H1 (cell line): ENCODE measurements around the gene COL28A1. TPM values are rescaled to one million over a fixed set of nuclear protein-coding genes. Genes with fewer than 3 reads are reported as not detected.

Experiments used
- CTCF ChIA-PET: fragments of 300-600 bp; sonication (Branson Sonifier 250); formaldehyde crosslinking; loops from one replicate; lab custom pipeline; 2021; ENCODE audit not compliant: partially characterized antibody; lab: Charles Lee
- POLR2A ChIA-PET: fragments of 300-600 bp; sonication (Branson Sonifier 250); formaldehyde crosslinking; loops from one replicate; lab custom pipeline; 2021; ENCODE audit warnings: inconsistent platforms; ENCODE audit not compliant: partially characterized antibody; lab: Charles Lee
- DNase-seq, 2 experiments: peaks; one replicate each; pipeline versions ENCODE4 v3.0.0 to v3.0.0-alpha.2; 2010 to 2022; ENCODE audit warnings: low spot score in 2 of 2, low read depth in 1 of 2, mixed read lengths in 1 of 2
- FAIRE-seq: peaks from 2 replicates; lab custom pipeline; 2011; peaks lifted over from hg19 to GRCh38; lab: Jason Lieb, UNC
- H2AFZ ChIP-seq: 2 replicates; pipeline ENCODE4 v1.8.1; 2012; ENCODE audit warnings: low read length, inconsistent platforms
- H2AK5ac ChIP-seq: 2 replicates; pipeline ENCODE4 v1.6.1; 2013; ENCODE audit warnings: low read depth, low read length
- H2BK120ac ChIP-seq: replicated peaks from 2 replicates; pipeline ENCODE3; 2013; ENCODE audit warnings: low read depth, low read length, inconsistent platforms
- H2BK12ac ChIP-seq: 2 replicates; pipeline ENCODE4 v1.6.1; 2013; ENCODE audit warnings: low read depth, low read length
- H2BK15ac ChIP-seq: 2 replicates; pipeline ENCODE4 v1.6.1; 2013; ENCODE audit warnings: low read length
- H2BK20ac ChIP-seq: 2 replicates; pipeline ENCODE4 v1.6.1; 2013; ENCODE audit warnings: low read length
- H2BK5ac ChIP-seq: 2 replicates; pipeline ENCODE4 v1.6.1; 2013; ENCODE audit warnings: low read depth, low read length
- H3K14ac ChIP-seq: 2 replicates; pipeline ENCODE4 v1.6.1; 2013; ENCODE audit warnings: inconsistent platforms; ENCODE audit not compliant: insufficient read length
- H3K18ac ChIP-seq: 2 replicates; pipeline ENCODE4 v1.6.1; 2013; ENCODE audit warnings: low read length; ENCODE audit errors: extremely low read depth
- H3K23ac ChIP-seq: 2 replicates; pipeline ENCODE4 v1.6.1; 2013; ENCODE audit warnings: inconsistent platforms; ENCODE audit not compliant: insufficient read length
- H3K23me2 ChIP-seq: 2 replicates; pipeline ENCODE4 v1.6.1; 2013; ENCODE audit warnings: low read depth, low read length
- H3K27ac ChIP-seq: 2 replicates; pipeline ENCODE4 v1.6.1; 2011; ENCODE audit warnings: low read depth, low read length, inconsistent platforms
- H3K27me3 ChIP-seq, 4 experiments: replicated peaks in 1 of 4; 1 replicate in 1 of 4; 2 replicates in 3 of 4; pipeline versions ENCODE4 v1.6.1 to v1.8.1; 2011 to 2013; ENCODE audit warnings: low read length in 3 of 4, mild to moderate bottlenecking in 3 of 4, inconsistent platforms in 2 of 4, mixed read lengths in 2 of 4, moderate library complexity in 1 of 4; ENCODE audit not compliant: control insufficient read depth in 3 of 4, insufficient read depth in 3 of 4; ENCODE audit errors: extremely low read depth in 1 of 4
- H3K36me3 ChIP-seq, 4 experiments: 2 replicates each; pipeline versions ENCODE4 v1.6.1 to v1.8.1; 2011 to 2013; ENCODE audit warnings: mild to moderate bottlenecking in 4 of 4, low read length in 3 of 4, moderate library complexity in 2 of 4, control low read depth in 1 of 4, inconsistent platforms in 1 of 4; ENCODE audit not compliant: insufficient read depth in 4 of 4, control insufficient read depth in 2 of 4
- H3K4ac ChIP-seq: replicated peaks from 2 replicates; pipeline ENCODE3; 2013; ENCODE audit warnings: low read length, low read depth, mixed read lengths, inconsistent platforms; ENCODE audit not compliant: insufficient read length
- H3K4me1 ChIP-seq, 4 experiments: replicated peaks in 1 of 4; 1 replicate in 1 of 4; 2 replicates in 3 of 4; pipeline versions ENCODE4 v1.6.1 to v1.8.1; 2011 to 2013; ENCODE audit warnings: low read length in 3 of 4, inconsistent platforms in 2 of 4, mixed read lengths in 1 of 4; ENCODE audit not compliant: insufficient read depth in 4 of 4, control insufficient read depth in 3 of 4
- H3K4me2 ChIP-seq, 2 experiments: 2 replicates each; pipeline versions ENCODE4 v1.6.1 to v1.8.1; 2011 to 2013; ENCODE audit warnings: low read depth in 2 of 2, low read length in 2 of 2, control low read depth in 1 of 2, inconsistent platforms in 1 of 2, mild to moderate bottlenecking in 1 of 2; ENCODE audit not compliant: insufficient read depth in 1 of 2
- H3K4me3 ChIP-seq, 4 experiments: fragments of 200-600, 300-600 bp in 1 of 4; sonication (generic), shearing (Covaris generic), sonication (Bioruptor Twin) in 1 of 4; 2 replicates each; pipeline versions ENCODE4 v1.5.1 to v1.8.1; 2011 to 2016; ENCODE audit warnings: low read length in 4 of 4, low read depth in 3 of 4, control low read depth in 2 of 4, inconsistent platforms in 2 of 4, mild to moderate bottlenecking in 2 of 4, mixed read lengths in 1 of 4, moderate library complexity in 1 of 4; ENCODE audit not compliant: insufficient read depth in 2 of 4; ENCODE audit errors: extremely low read depth in 1 of 4
- H3K56ac ChIP-seq: replicated peaks from 2 replicates; pipeline ENCODE3; 2013; ENCODE audit warnings: low read depth, mild to moderate bottlenecking, mixed read lengths, low read length, inconsistent platforms; ENCODE audit not compliant: insufficient read length
- H3K79me1 ChIP-seq: 2 replicates; pipeline ENCODE4 v1.6.1; 2013; ENCODE audit warnings: low read depth, low read length, control low read depth
- H3K79me2 ChIP-seq, 2 experiments: 2 replicates each; pipeline versions ENCODE4 v1.6.1 to v1.8.1; 2012 to 2013; ENCODE audit warnings: low read length in 2 of 2, mild to moderate bottlenecking in 2 of 2, inconsistent platforms in 1 of 2; ENCODE audit not compliant: insufficient read depth in 2 of 2, control insufficient read depth in 1 of 2
- H3K9ac ChIP-seq, 4 experiments: replicated peaks in 1 of 4; 1 replicate in 1 of 4; 2 replicates in 3 of 4; pipeline versions ENCODE4 v1.6.1 to v1.8.1; 2011 to 2013; ENCODE audit warnings: low read depth in 3 of 4, low read length in 3 of 4, control low read depth in 2 of 4, mild to moderate bottlenecking in 2 of 4, moderate library complexity in 2 of 4, inconsistent platforms in 1 of 4; ENCODE audit errors: extremely low read depth in 1 of 4
- H3K9me3 ChIP-seq, 2 experiments: 2 replicates each; pipeline versions ENCODE4 v1.6.1 to v1.8.1; 2012 to 2013; ENCODE audit warnings: mild to moderate bottlenecking in 2 of 2, moderate library complexity in 2 of 2, control low read depth in 1 of 2, inconsistent platforms in 1 of 2, low read depth in 1 of 2, low read length in 1 of 2, mixed read lengths in 1 of 2; ENCODE audit not compliant: insufficient read depth in 2 of 2
- H4K20me1 ChIP-seq, 2 experiments: replicated peaks in 1 of 2; 2 replicates each; pipeline versions ENCODE3 to v1.8.1; 2011 to 2013; ENCODE audit warnings: inconsistent platforms in 2 of 2, low read length in 2 of 2, mild to moderate bottlenecking in 1 of 2; ENCODE audit not compliant: insufficient read depth in 2 of 2, control insufficient read depth in 1 of 2
- H4K5ac ChIP-seq: 2 replicates; pipeline ENCODE4 v1.6.1; 2013; ENCODE audit warnings: low read length, low read depth, mixed read lengths, inconsistent platforms; ENCODE audit not compliant: insufficient read length
- H4K8ac ChIP-seq: 2 replicates; pipeline ENCODE4 v1.8.0; 2013; ENCODE audit warnings: mild to moderate bottlenecking, moderate library complexity, low read length, inconsistent platforms; ENCODE audit not compliant: insufficient read depth; ENCODE audit errors: extremely low read depth
- H4K91ac ChIP-seq: replicated peaks from 2 replicates; pipeline ENCODE3; 2013; ENCODE audit warnings: low read length, mixed read lengths, inconsistent platforms; ENCODE audit not compliant: insufficient read length
- ATF3 ChIP-seq: IDR thresholded peaks from 2 replicates; pipeline ENCODE4 v1.6.1; 2011; ENCODE audit warnings: low read depth, mild to moderate bottlenecking, low read length; ENCODE audit not compliant: insufficient read depth
- BACH1 ChIP-seq: IDR thresholded peaks from 2 replicates; pipeline ENCODE4 v1.6.1; 2012; ENCODE audit warnings: low read length, improper control_type of control experiment
- EGR1 ChIP-seq: IDR thresholded peaks from 2 replicates; pipeline ENCODE4 v1.6.1; 2011; ENCODE audit warnings: low read depth, low read length, borderline replicate concordance
- EZH2 ChIP-seq: fragments of 200-600 bp; sonication (generic); IDR thresholded peaks from 2 replicates; pipeline ENCODE4 v1.7.1; 2012; ENCODE audit warnings: low read depth, mild to moderate bottlenecking, moderate library complexity, low read length, inconsistent platforms; ENCODE audit not compliant: severe bottlenecking
- GABPA ChIP-seq: IDR thresholded peaks from 2 replicates; pipeline ENCODE4 v1.6.1; 2011; ENCODE audit warnings: mild to moderate bottlenecking, low read length, moderate library complexity, borderline replicate concordance; ENCODE audit not compliant: insufficient read depth
- HDAC6 ChIP-seq: IDR thresholded peaks from one replicate; pipeline ENCODE4 v1.7.1; 2012; ENCODE audit warnings: low read depth, mild to moderate bottlenecking, inconsistent platforms, low read length, moderate library complexity
- POLR2AphosphoS5 ChIP-seq: IDR thresholded peaks from 2 replicates; pipeline ENCODE4 v1.6.1; 2011; ENCODE audit warnings: low read depth, low read length
- RFX5 ChIP-seq: IDR thresholded peaks from 2 replicates; pipeline ENCODE4 v1.6.1; 2011; ENCODE audit warnings: low read depth, low read length, improper control_type of control experiment, borderline replicate concordance
- SIN3A ChIP-seq, 2 experiments: IDR thresholded peaks in 1 of 2; conservative IDR thresholded peaks in 1 of 2; 2 replicates each; pipeline ENCODE4 v1.6.1; 2011 to 2012; ENCODE audit warnings: low read length in 2 of 2, improper control_type of control experiment in 1 of 2, low read depth in 1 of 2, mild to moderate bottlenecking in 1 of 2
- WGBS, 2 experiments: shearing (Covaris generic) in 1 of 2; methylation state at CpG; one replicate each; pipeline versions ENCODE4 v1.1.6 to v1.1.7; 2013 to 2015; ENCODE audit warnings: low lambda C conversion rate in 2 of 2, mixed read lengths in 2 of 2, inconsistent platforms in 1 of 2, low coverage in 1 of 2, missing lambda C conversion rate in 1 of 2; ENCODE audit not compliant: insufficient replicate concordance in 2 of 2, insufficient coverage in 1 of 2, insufficient read length in 1 of 2; ENCODE audit errors: extremely low coverage in 1 of 2, missing lambda C conversion rate in 1 of 2; 5-methylcytosine and 5-hydroxymethylcytosine counted together
- polyA plus RNA-seq, 7 experiments: library from polyadenylated mRNA; depleted of rRNA in 3 of 7; stranded (reverse) in 5 of 7; unstranded in 2 of 7; fragments of >200 nt in 5 of 7; fragments of 200-250 nt in 2 of 7; gene quantifications; 1 replicate in 5 of 7; 2 replicates in 1 of 7; 4 replicates in 1 of 7; pipeline versions ENCODE4 v1.2.1 to v1.2.3, GENCODE V29; 2011 to 2013; ENCODE audit warnings: missing spikeins in 2 of 7, mixed read lengths in 2 of 7
- total RNA-seq: library from RNA; stranded (reverse); fragmentation: NEBNext Ultra II Directional; extraction: Animal tissue kit (Norgen Biotek cat#: 25700); gene quantifications from 2 replicates; pipeline ENCODE4 v1.2.1, GENCODE V29; 2021

Gene COL28A1
- total and polyA plus RNA-seq, 2 of the 8 experiments (the other 6 are each of a cell fraction or from before 2014, with no cell fraction given): 0.22 to 0.38 TPM

- H3K4me2 ChIP-seq: no peak overlapping the region
- no peak overlapping the region for H2BK120ac ChIP-seq
- H2BK5ac ChIP-seq: no peak overlapping the region
- H3K14ac ChIP-seq: no peak overlapping the region
- H4K5ac ChIP-seq: no peak overlapping the region
- H2BK15ac ChIP-seq: no peak overlapping the region
- POLR2A ChIA-PET: interaction anchor here (1.0 to 2.7 kb wide), 2 partner anchors 10 to 14 kb away, joined by 3 to 12 read pairs; partner anchors contain the start of gene MIOS
- H3K4me3 ChIP-seq: no peak overlapping the region
- H3K27ac ChIP-seq: no peak overlapping the region
- no peaks in the 10 kb centered on the region; the same call in 1 of the 2 replicates for H3K79me1 ChIP-seq
- H4K8ac ChIP-seq: no peak overlapping the region
- H3K9ac ChIP-seq: no peak overlapping the region; a peak in 1 of 7 replicates
- no peaks in the 10 kb centered on the region for H3K27me3 ChIP-seq
- TF ChIP-seq SIN3A (conservative IDR thresholded peaks at IDR 0.05 in 1 of 2, IDR thresholded peaks at IDR 0.05 in 1 of 2; ENCODE audit: low read depth in 1 of 2, low read length in 2 of 2) (no peak), ATF3 (no peak), BACH1 (no peak), GABPA (no peak), HDAC6 (no peak), RFX5 (no peak), EGR1 (no peak), EZH2 (no peak), POLR2AphosphoS5 (no peak)
- TF ChIP-seq, all 59 proteins: peak for 0
- Histone ChIP-seq H3K23me2 (no peaks in the 10 kb centered on the region), H2AFZ (no peak overlapping the region), H3K56ac (no peak overlapping the region), H3K4ac (no peak overlapping the region), H3K18ac (no peak overlapping the region), H4K20me1 (no peaks in the 10 kb centered on the region), H2AK5ac (no peak overlapping the region), H3K9me3 (no peaks in the 10 kb centered on the region), H3K36me3 (peaks cover 0 to 20% (median 2%) of the 10 kb centered on the region in 4 experiments; a peak in 2 of 8 replicates), H3K23ac (no peak overlapping the region), H3K79me2 (peaks cover 0 to 28% of the 10 kb centered on the region in 2 experiments; a peak in 2 of 4 replicates), H2BK12ac (no peak overlapping the region), H2BK20ac (no peak overlapping the region), H3K4me1 (peaks cover 2 to 5% (median 3%) of the 10 kb centered on the region in 4 experiments; a peak in 5 of 7 replicates), H4K91ac (no peak overlapping the region)
- 87 to 100% methylated on average over 1 of the region's 1 CpG for WGBS, 2 experiments
- CTCF ChIA-PET: interaction anchor here (0.7 to 1.1 kb wide), 2 partner anchors 88 to 854 kb away, joined by 3 read pairs; no protein-coding TSS in a partner anchor
- FAIRE-seq: no peak
- no peak for DNase-seq
These were observed 42.2 kb upstream of the COL28A1 start for GRCh38 chr7:7577888-7578287.
